Kidney (tissue), 14 donors: ENCODE data around the gene PLIN1. TPM values are rescaled to one million over a fixed set of nuclear protein-coding genes. Genes with fewer than 3 reads are reported as not detected.

Experiments
- DNase-seq, 5 donors: peaks; one replicate each; pipeline ENCODE4 v3.0.0-alpha.2; 2013 to 2020
- FAIRE-seq: peaks from 2 replicates; lab custom pipeline; 2012; peaks lifted over from hg19 to GRCh38; lab: Jason Lieb, UNC
- H3K27ac ChIP-seq, 2 donors: one replicate each; pipeline ENCODE4 v1.7.0; 2013; ENCODE audit warnings: low read depth in 2 of 2, low read length in 2 of 2, inconsistent platforms in 1 of 2
- H3K27me3 ChIP-seq: one replicate; pipeline ENCODE4 v1.7.1; 2013; ENCODE audit warnings: low read length, inconsistent platforms; ENCODE audit not compliant: control insufficient read depth, insufficient read depth
- H3K36me3 ChIP-seq, 3 donors: one replicate each; pipeline versions ENCODE4 v1.7.0 to v1.7.1; 2013; ENCODE audit warnings: low read length in 3 of 3, control low read depth in 1 of 3, inconsistent platforms in 1 of 3; ENCODE audit not compliant: insufficient read depth in 3 of 3, control insufficient read depth in 2 of 3
- H3K4me1 ChIP-seq, 3 donors: one replicate each; pipeline versions ENCODE4 v1.7.0 to v1.7.1; 2013; ENCODE audit warnings: low read length in 3 of 3, inconsistent platforms in 1 of 3, low read depth in 1 of 3; ENCODE audit not compliant: control insufficient read depth in 2 of 3, insufficient read depth in 2 of 3
- H3K4me3 ChIP-seq, 3 donors: one replicate each; pipeline versions ENCODE4 v1.7.0 to v1.8.1; 2013; ENCODE audit warnings: low read length in 3 of 3, control low read depth in 1 of 3, inconsistent platforms in 1 of 3
- H3K9ac ChIP-seq, 3 donors: one replicate each; pipeline versions ENCODE4 v1.7.0 to v1.7.1; 2013; ENCODE audit warnings: low read length in 3 of 3, control low read depth in 1 of 3, inconsistent platforms in 1 of 3
- H3K9me3 ChIP-seq, 3 donors: one replicate each; pipeline versions ENCODE4 v1.7.0 to v1.7.1; 2013; ENCODE audit warnings: low read length in 3 of 3, control low read depth in 1 of 3, inconsistent platforms in 1 of 3; ENCODE audit not compliant: control insufficient read depth in 2 of 3, insufficient read depth in 1 of 3
- intact Hi-C: fragments of 100-400 bp; cut with DNase I; formaldehyde crosslinking; loops from one replicate; pipeline ENCODE4 v1.11.1; 2022
- polyA plus RNA-seq: library from polyadenylated mRNA; stranded (reverse); fragments of 350-450 nt; fragmentation: Illumina TruSeq; extraction: RNeasy Lipid Tissue Mini Kit (QIAGEN cat#74804); gene quantifications from one replicate; pipeline ENCODE4 v1.2.3, GENCODE V29; 2014; ENCODE audit warnings: low read depth, low replicate concordance; ENCODE audit not compliant: insufficient read depth
- total RNA-seq: library from RNA; stranded (reverse); fragmentation: NEBNext Ultra II Directional; extraction: Animal tissue kit (Norgen Biotek cat#: 25700); gene quantifications from one replicate; pipeline ENCODE4 v1.2.1, GENCODE V29; 2021
- TF ChIP-seq, protein P1 (sequence below): IDR thresholded peaks from 3 replicates; pipeline ENCODE4 v1.5.1; 2012; ENCODE audit warnings: mild to moderate bottlenecking, moderate library complexity, borderline replicate concordance; ENCODE audit not compliant: insufficient read depth; ENCODE audit errors: extremely low read depth
- donor health status: control.
- donor health status: control.
- donor health status: control.
- donor health status: control.
- donor health status: control.
- donor health status: DM: yes; HTN: yes; CAD: no.
- donor health status: Normal renal cell carcinoma (clear cell type).

PLIN1 gene
- total and polyA plus RNA-seq, 2 donors from 2014 or later: 0.86 to 2.1 TPM

GRCh38 chr15:89641053-89641452 lies 38.1 kb downstream of the PLIN1 start:
- no peak for FAIRE-seq
- TF ChIP-seq, protein P1, sequence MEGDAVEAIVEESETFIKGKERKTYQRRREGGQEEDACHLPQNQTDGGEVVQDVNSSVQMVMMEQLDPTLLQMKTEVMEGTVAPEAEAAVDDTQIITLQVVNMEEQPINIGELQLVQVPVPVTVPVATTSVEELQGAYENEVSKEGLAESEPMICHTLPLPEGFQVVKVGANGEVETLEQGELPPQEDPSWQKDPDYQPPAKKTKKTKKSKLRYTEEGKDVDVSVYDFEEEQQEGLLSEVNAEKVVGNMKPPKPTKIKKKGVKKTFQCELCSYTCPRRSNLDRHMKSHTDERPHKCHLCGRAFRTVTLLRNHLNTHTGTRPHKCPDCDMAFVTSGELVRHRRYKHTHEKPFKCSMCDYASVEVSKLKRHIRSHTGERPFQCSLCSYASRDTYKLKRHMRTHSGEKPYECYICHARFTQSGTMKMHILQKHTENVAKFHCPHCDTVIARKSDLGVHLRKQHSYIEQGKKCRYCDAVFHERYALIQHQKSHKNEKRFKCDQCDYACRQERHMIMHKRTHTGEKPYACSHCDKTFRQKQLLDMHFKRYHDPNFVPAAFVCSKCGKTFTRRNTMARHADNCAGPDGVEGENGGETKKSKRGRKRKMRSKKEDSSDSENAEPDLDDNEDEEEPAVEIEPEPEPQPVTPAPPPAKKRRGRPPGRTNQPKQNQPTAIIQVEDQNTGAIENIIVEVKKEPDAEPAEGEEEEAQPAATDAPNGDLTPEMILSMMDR: no peak
- H3K27ac ChIP-seq: no peak overlapping the region
- H3K36me3 ChIP-seq: peaks cover 0 to 2% (median 0%) of the 10 kb centered on the region in 3 donors
- DNase-seq: peak in 1 of 5 donors; percentile 23
- intact Hi-C loops: no loop called here
- H3K9ac ChIP-seq: no peak overlapping the region
- no peaks in the 10 kb centered on the region for H3K4me1 ChIP-seq
- H3K4me3 ChIP-seq: no peak overlapping the region
- H3K27me3 ChIP-seq: no peaks in the 10 kb centered on the region
- H3K9me3 ChIP-seq: no peaks in the 10 kb centered on the region

DNA sequence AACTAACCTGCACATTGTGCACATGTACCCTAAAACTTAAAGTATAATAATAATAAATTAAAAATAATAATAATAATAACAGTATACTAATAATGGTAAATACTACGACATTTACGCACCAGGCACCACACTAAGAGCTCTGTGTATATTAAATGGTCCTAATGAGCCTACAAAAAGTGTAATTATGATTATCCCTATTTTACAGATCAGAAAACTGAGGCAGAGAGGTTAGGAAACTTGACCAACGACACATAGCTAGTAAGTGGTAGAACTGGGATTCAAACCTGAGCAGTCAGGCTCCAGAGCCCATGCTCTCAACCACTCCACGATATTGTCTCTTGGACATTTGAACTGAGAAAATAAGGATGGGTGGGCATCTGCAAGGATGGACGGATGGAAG lies 38.9 kb downstream of the PLIN1 start:
- H3K9ac ChIP-seq: no peak overlapping the region
- no peak for DNase-seq
- no peaks in the 10 kb centered on the region for H3K27me3 ChIP-seq
- H3K36me3 ChIP-seq: peaks cover 0 to 2% (median 0%) of the 10 kb centered on the region in 3 donors
- intact Hi-C loops: no loop called here
- H3K4me1 ChIP-seq: no peaks in the 10 kb centered on the region
- TF ChIP-seq, protein P1: no peak
- no peak overlapping the region for H3K27ac ChIP-seq
- H3K9me3 ChIP-seq: no peaks in the 10 kb centered on the region
- no peak for FAIRE-seq
- H3K4me3 ChIP-seq: no peak overlapping the region

DNA sequence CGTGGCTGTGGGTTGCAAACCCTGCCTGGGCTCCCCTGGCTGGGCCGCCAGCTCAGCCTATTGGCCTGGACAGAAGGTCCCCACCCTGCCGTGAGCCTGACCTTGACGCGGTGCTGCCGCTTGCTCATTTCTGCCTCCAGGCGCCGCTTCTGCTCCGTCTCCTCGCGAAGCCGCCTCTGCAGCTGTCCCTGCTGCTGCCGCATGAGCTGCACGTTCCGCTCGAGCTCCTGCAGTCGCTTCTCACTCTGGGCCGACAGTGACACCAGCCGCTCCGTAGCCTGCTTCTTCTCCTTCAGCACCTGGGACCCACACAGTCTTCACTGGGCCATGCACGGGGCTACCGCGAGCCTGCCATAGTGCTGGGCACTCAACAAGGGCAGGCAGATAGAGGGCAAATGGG lies 45.6 kb downstream of the PLIN1 start:
- Histone ChIP-seq H3K9ac (no peak overlapping the region), H3K36me3 (peaks cover 0 to 5% (median 0%) of the 10 kb centered on the region in 3 donors), H3K9me3 (no peaks in the 10 kb centered on the region), H3K27me3 (no peaks in the 10 kb centered on the region), H3K4me3 (no peak overlapping the region), H3K27ac (no peak overlapping the region), H3K4me1 (no peaks in the 10 kb centered on the region)
- FAIRE-seq (no peak), DNase-seq (peak in 1 of 5 donors; percentile 66)
- TF ChIP-seq, protein P1: no peak
- intact Hi-C loops: no loop called here
